LHCN-M2 (cell line): ENCODE measurements around the gene MUC5B. TPM values are rescaled to one million over a fixed set of nuclear protein-coding genes. Genes with fewer than 3 reads are reported as not detected.
A peak's percentile ranks its signal among the peaks of the same experiment; 100 is the strongest.
"Not testable (repeated sequence)": the region's sequence is repeated elsewhere in the genome, so short reads cannot be mapped to it uniquely, and the experiment has no call there.

Experiments
- DNase-seq: peaks from one replicate; pipeline ENCODE4 v3.0.0-alpha.2; 2012; ENCODE audit warnings: low read depth
- total RNA-seq: library from RNA; depleted of rRNA; stranded (reverse); fragments of >200 nt; gene quantifications from 2 replicates; pipeline ENCODE4 v1.2.3, GENCODE V29; 2014

MUC5B gene
- total RNA-seq, 1 experiment from 2014 or later: not detected

GRCh38 chr11:1245717-1246116 lies 22.9 kb downstream of the MUC5B start:
- not testable (repeated sequence) for DNase-seq

GRCh38 chr11:1246301-1246700 lies 23.4 kb downstream of the MUC5B start:
- DNase-seq: not testable (repeated sequence)

- not testable (repeated sequence) for DNase-seq
Observed at GRCh38 chr11:1247026-1247425, 24.2 kb downstream of the MUC5B start.

GRCh38 chr11:1248951-1249350 lies 26.1 kb downstream of the MUC5B start:
- not testable (repeated sequence) for DNase-seq

GRCh38 chr11:1250411-1250810 lies 27.5 kb downstream of the MUC5B start:
- not testable (repeated sequence) for DNase-seq

- DNase-seq: no peak
Observed at GRCh38 chr11:1251236-1251770, 28.4 kb downstream of the MUC5B start.

GRCh38 chr11:1252371-1253102 lies 29.7 kb downstream of the MUC5B start:
- DNase-seq: no peak

GRCh38 chr11:1253103-1253485 lies 30.2 kb downstream of the MUC5B start:
- no peak for DNase-seq

GRCh38 chr11:1254086-1254648 lies 31.3 kb downstream of the MUC5B start:
- no peak for DNase-seq

GRCh38 chr11:1254733-1255132 lies 31.9 kb downstream of the MUC5B start:
- no peak for DNase-seq

- no peak for DNase-seq
Observed at GRCh38 chr11:1255151-1255550, 32.3 kb downstream of the MUC5B start.

- DNase-seq: no peak
Observed at GRCh38 chr11:1256257-1257045, 33.6 kb downstream of the MUC5B start.

- DNase-seq: no peak
Observed at GRCh38 chr11:1257366-1257765, 34.5 kb downstream of the MUC5B start.

GRCh38 chr11:1257916-1258315 lies 35.0 kb downstream of the MUC5B start:
- no peak for DNase-seq

GRCh38 chr11:1258401-1259075 lies 35.7 kb downstream of the MUC5B start:
- no peak for DNase-seq

- no peak for DNase-seq
Observed at GRCh38 chr11:1259076-1259461, 36.2 kb downstream of the MUC5B start.

- DNase-seq: no peak
Observed at GRCh38 chr11:1259561-1259960, 36.7 kb downstream of the MUC5B start.

GRCh38 chr11:1260023-1260501 lies 37.2 kb downstream of the MUC5B start:
- peak; percentile 8 for DNase-seq

GRCh38 chr11:1260620-1261019 lies 37.8 kb downstream of the MUC5B start:
- no peak for DNase-seq

GRCh38 chr11:1261241-1262071 lies 38.6 kb downstream of the MUC5B start:
- no peak for DNase-seq
